Fibroblast of skin of right biceps (primary cell): ENCODE measurements around the gene ZBTB18.

ENCODE experiments used
- DNase-seq: peaks from one replicate; pipeline ENCODE4 v3.0.0-alpha.2; 2013

The ZBTB18 gene

DNA sequence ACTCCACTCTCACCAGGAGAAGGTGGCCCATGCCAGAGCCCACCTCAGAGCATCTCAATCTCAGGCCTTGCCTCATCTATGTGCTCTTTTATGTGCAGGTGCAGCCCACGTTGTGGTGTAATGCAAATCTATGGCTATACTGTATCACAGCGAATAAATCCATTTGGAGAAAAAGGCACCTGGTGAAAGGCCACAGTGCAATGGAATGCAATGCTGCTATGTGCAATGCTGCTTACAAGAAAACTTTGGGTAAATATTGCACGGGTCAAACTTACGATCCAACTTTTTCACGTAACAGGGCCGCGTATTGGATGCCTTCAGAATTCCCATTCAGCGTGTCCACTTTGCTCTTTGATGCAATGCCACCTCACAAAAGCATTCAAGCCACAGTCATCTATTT lies 13.5 kb downstream of the ZBTB18 start:
- DNase-seq, result no peak

DNA sequence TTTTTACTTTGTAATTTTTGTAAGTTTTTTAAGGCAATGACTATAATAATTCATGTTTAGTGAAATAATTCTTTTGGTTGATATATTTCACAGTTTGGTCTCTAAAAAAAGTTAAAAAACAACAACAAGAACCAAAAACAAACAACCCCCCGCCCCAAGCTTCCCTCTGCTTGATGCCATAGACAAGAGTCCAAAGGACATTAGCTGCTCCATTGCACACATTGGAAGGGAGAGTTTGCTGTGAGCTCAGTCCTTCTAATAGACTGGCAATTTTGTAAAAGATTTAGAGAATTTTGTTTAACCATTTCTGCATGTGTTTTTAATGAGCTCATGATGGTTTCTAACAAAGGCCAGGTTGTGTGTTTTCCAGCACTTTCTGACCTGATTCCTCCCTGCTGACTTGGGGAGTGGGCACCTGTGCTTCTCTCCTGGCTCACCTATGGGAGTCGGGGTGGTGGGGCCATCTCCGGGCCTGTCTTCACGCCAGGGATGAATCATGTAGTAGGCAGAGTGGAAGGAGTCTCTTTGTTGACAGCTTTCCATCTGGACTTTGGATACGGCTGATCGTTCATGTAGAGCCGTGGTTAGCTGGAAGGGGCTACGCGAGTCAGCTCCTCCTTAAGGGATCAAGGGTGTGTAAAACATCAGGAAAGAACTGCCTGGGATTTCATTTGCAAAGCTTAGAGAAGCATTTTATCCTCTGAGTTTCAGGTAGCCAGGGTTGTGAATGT lies 14.1 kb downstream of the ZBTB18 start:
- peak; percentile 46 for DNase-seq

DNA sequence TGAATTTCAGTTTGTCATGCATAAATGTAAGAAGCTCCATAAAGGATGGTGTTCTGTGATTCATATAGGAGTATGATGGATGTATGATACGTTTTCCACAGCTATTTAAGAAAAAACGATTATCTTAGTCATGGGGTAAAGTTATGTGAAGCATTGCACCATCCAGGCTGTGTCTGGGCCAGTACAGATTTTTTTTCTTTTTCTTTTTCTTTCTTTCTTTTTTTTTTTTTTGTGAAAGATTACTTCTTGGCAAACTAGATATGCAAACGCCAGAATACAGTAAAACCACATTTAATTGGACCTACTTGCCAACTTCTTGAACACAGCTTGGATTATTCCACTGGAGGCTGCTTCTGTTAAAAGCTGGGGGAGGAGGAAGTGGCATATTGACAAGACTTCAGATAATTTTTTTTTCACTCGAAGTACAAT lies 14.9 kb downstream of the ZBTB18 start:
- DNase-seq, result peak; percentile 91

DNA sequence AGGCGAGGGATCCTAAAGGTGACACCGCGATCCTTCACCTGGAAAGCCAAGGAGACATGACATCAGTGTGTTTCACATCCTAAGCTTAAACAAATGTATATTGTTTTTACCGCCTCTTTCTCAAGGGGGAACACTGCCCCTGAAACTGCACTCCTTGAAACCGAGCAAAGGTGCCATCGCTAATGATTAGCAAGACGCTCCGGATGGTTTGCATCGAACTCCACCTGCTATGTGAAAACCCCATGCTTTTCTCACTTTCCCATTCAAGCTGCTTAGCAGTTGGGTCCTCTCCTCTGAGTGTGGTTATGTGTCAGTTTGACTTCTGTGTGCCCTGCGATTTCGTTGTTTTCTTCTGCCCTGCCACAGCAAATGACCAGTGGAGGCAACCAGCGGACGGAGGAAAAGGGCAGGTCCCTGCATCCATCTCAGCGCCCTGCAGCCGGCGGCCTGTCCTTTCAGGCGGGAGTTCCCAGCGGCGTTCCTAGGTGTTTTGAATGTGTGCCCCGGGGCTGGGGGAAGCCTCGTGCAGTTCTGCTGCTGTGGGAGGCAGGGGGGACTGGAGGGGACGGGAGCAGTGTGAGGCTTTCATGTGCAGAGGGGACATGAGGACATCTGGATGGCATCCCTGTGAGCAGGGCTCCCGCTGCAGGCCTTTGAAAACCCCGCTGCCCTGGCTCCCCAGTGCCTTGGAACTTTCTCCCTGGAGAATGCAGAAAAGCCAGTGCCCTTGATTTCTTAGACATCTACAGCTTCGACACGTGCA lies 16.1 kb downstream of the ZBTB18 start:
- no peak for DNase-seq

DNA sequence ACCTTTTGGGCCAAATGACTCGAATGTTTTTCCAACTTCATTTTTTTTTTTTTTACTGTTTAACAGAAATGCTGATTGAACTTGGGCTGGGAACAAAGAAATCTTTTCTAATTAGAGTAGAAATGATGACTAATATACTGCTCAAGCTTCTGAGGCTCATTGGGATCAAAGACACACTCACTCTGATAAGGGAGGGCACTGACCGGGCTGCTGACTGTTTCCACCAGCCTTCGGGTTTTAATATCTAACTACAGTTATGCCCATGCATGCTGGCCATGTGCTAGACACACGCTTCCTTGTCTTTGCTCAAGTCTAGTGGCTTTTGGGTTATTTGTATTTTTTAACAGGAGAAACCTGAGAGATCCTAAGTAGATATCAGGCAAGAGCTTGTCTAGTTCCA lies 16.8 kb downstream of the ZBTB18 start:
- peak; percentile 37 for DNase-seq

DNA sequence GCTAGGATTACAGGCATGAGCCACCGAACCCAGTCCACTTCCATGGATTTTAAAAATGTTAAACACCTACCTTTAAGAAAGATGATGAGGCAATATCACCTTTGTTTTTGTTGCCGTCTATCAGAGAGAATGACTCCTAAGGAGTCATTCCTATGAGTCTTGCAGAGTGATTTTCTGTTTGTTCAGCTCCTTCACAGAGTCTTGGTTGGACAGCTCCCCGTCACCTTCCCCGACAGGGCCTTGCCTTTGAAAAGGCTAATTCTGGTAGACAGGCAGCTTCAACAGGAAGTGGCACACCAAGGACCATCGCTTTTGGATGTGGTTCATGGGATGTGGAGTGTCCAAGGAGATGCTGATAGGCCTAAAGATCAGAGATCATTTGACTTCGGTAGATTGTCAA lies 17.5 kb downstream of the ZBTB18 start:
- no peak for DNase-seq

DNA sequence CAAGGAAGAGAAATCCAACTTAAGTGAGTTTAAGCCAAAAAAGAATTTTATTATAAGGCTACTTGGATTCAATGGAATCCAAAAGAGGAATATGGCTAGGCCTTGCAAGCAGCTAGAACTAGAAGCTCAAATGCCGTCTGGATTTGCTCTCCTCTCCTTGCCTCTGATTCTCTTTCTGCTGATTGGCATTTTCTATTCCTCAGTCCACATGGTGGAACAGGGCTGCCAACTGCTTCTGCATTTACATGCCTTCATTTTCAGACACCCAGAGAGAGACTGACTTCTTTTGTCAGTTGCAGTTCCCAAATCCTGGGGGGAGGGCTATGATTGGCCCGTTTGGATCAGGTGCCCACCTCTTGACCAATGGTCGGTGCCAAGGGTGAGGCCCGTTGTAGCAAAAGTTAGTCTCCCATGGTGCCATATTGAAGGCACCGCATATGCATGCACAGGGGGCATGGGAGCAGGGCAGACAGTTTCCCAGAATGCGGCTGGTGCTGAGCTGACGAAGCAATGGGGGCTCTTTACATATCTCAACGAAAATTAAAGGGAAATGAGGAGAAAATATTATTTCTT lies 18.3 kb downstream of the ZBTB18 start:
- no peak for DNase-seq

DNA sequence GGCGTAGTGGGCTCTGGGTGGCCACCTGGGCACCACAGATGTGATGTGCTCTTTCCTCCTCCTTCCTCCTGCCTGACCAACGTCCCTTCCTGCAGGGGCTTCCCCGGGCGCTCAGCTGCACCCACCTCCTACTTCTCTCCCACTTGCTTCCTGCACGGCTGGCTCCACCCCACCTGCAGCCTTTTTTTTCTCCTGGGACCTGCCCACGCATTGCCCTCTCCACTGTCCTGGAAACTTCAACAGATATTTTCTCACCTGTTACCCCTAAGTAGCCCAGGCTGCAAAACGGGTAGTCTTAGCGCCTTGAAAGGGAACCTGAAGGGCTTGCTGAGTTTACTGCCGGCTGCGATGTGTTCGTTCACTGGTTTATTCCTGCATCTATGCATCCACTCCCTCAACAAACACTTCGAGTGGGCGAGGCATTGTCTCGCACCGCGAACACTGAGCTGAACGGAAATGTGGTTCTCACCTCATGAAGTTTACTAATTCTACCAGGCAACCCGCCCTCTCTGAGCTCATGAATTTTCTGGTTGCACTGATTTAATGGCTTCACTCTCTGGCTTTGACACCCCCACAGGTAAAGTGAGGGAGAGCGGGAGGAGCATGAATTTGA lies 23.6 kb downstream of the ZBTB18 start:
- no peak for DNase-seq

DNA sequence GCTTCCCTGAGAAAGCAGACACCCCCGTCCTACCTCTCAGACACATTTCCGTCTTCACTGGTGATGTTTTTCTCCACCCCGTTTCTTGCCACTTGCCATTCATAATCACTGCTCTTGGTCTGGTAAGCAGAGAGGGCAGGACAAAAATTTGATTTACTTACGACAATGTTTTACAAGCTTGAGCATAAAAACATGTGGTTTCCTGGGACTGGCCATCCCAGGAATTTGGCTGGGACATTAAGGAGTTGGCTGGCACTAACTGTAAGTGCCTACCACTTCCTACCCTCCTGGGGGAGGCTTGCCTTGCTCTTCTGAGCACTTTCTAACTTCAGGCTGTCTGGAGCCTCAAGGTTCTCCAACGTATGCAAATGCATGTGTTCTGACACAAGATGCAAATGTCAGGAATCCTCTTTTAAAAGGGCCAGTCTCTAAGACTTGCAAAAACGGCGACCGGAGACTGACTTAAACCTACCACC lies 24.2 kb downstream of the ZBTB18 start:
- no peak for DNase-seq

DNA sequence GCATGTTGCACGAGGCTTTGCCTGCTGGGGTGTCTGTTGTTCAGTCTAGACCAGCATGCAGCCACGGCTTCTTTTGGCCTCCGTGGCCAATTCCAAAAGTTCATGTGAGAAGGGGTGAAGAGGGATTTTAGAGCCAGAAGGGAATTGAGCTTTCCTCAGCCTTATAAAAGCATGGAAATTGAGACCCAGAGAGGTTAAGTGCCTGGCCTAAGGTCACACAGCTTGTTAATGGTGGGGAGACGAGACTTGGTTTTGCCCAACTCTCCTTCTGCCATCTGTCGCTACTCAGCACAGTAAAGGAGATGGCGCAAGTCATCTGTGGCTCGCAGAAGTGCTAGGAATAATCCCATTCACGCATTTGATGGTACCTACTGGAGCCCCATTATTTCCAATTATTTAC lies 25.7 kb downstream of the ZBTB18 start:
- DNase-seq, result no peak

DNA sequence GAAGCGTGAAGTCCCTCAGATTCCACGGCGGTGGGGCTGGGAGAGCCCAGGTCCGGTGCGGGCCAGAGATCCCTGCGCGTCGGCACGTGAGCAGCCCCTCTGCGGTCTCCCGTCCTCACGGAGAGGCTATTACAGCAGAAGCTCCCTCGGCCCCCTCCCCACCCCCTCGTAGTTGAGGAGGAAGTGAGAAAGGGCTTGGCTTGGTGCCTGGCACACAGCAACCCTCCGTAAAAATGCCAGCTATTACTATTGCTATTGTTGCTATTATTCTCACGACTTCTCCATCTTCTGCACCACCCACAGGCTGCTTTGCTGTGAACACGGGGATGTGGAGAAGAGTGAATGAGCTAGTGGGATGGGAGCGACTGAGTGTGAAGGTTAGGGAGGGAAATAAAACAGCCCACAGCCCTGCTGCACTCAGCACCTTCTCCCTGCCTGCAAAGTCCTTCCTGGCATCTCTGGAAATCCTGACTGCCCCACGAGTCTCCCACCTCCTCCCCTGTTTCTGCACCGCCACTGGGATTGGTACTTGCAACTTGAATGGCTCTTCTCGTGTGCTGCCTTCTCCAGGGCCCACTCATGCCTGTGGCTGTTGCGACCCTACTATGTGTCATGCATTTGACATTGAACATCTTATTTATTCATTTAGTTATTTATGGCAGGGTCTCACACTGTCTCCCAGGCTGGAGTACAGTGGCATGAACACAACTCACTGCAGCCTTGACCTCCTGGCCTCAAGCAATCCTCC lies 26.6 kb downstream of the ZBTB18 start:
- DNase-seq, result no peak

DNA sequence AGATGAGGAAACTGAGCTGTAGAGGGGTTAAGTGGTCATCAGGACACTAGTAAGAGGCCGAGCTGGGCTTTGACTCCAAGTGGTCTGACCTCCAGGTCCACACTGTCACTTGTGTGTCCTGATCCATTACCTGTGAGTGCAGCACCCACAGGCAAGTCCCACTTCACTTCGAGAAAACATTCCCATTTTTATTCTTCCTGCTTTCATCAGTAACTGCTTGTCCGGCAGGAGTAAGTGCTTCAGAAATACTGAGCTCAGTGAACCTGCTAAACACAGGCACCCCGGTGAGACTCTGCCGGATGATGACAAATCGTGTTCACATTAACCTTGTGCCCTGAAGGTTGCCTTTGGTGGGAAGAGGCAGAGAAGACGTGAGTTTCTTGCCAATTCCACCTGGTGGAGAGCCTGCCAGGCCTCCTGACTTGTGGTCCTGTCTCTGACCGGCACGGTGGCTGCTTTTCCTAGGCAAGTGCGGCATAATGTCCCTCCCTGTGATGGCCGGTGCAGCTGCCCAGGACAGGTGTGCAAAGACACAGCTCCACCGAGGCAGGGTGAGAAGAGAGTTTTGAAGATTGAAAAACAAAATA lies 29.4 kb downstream of the ZBTB18 start:
- no peak for DNase-seq

DNA sequence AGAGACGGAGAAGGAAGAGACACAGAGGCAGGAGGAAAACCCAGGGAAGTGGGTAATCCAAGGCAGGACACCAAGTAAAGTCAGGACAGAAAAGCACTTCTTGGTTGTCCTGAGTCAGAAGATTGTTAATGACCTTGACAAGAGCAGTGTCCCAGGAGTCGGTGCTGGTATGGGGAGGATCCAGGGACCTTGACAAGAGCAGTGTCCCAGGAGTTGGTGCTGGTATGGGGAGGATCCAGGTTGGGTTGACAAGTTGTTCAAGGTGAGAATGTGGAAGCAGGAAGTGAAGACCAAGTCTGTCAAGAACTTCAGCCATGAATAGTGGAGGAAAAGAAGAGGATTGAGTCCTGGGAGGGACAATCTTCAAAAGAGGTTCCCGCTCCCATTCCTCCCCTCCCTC lies 31.9 kb downstream of the ZBTB18 start:
- no peak for DNase-seq

DNA sequence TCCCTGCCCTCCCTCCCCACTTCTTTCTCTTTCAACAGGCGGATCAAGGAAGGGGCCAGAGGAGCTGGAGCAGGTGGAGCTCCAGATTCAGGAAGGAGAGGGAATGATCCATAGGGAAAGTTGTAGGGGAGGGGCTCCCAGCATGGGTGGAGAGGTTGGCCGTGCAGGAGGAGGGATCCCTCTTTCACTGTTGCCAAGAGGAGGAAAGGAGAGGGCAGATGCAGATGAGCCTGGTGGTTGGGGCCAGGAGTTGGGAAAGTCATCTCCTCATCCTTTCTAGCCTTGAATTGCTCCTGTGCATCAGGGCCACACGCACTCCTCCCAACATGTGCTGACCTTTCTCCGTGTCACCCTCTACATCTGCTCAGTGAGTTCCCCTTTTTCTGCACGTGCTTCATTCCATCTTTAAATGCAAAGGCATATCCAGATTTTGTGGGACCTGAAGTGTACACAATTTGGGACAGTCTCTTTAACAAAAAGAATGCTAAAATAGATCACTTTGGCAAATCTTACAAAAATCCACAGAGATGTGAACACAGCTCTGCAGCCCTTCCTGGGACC lies 32.4 kb downstream of the ZBTB18 start:
- no peak for DNase-seq

DNA sequence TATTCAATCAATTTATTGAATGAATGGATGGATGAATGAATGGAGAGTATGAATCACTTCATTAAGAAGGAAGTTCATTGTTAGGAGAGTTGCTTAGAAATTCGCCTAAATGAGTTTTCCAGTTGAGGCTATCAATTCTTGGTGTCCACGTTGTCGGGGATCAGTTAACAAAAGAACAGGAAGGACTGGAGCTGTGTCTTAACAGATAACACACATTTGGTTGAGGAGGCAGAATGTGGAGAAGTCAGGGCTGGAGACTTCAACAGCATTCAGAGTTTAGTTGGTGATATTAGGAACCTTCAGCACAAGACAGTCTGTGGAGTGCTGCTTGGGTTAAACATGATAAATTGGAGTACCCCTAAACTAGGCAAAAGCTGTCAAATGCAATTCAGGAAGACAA lies 33.7 kb downstream of the ZBTB18 start:
- DNase-seq, result no peak

DNA sequence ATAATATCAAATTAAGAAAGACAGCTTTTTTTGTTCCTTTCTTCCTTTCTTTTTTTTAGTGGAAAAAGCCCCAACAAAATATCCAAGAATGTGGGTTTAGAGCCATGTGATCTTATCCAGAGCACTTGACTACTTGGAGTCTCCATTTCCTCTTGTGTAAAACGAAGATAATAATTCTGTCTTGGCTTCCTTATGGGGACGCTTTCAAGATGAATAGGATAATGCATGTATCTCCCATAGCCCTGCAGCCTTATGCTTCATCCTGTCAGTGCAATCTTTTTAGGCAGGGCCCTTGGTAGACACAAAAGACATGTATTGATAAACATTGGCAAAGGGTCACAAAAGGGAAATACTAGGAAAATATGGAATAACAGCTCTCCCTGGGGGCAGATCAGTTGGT lies 34.8 kb downstream of the ZBTB18 start:
- no peak for DNase-seq

DNA sequence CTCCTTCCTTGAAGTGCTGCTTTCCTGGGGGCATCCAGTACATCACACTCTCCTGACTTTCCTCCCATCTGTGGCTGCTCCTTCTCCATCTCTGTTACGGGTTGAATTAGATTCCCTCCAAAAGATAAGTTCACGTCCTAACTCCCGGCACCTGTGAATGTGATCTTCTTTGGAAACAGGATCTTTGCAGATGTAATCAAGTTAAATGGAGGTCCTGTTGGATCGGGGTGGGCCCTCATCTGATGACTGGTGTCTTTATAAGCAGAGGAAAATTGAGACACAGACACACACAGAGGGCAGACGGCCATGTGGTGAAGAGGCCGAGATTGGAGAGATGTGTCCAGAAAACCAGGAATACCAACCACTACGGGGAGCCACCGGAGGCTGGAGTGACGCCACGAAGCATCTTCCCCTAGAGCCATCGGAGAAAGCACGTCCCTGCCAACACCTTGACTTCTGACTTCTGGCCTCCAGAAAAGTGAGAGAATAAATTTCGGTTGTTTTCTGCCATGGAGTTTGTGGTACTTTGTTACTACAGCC lies 36.0 kb downstream of the ZBTB18 start:
- DNase-seq, result no peak

DNA sequence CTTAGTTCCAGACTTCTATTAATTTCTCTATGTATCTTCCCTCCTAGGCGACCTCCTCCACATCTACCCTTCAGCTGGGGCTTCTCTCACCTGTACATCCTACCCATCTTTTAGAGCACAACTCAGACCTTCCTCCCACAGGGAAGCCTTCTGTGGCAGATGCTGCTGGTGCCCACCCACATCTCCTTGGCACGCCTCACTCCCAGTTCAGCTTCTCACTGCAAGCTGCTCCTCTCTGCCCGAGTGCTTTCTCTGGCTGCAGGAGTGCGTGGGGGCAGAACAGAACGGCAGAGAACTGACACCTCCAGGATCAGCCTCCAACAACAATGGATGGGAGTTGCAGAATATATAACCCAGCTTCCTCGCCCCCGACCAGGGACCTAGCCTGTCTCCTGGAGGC lies 36.5 kb downstream of the ZBTB18 start:
- no peak for DNase-seq

DNA sequence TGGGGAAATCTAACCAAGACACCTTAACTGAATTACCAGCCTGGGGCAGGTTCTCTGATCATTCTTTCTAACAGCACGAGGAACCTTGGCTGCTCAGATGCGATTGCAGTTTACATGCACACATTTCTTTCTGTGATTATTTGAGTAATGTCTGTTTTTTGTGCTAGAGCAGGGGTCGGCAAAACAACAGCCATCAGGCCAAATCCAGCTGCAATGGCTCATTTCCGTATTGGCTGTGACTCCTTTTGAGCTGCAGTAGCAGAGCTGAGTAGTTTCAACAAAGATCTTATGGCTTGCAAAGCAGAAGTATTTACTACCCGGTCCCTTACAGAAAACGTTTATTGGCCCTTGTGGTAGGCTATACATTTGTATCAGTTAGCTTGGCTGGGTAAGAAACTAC lies 37.1 kb downstream of the ZBTB18 start:
- DNase-seq, result no peak

DNA sequence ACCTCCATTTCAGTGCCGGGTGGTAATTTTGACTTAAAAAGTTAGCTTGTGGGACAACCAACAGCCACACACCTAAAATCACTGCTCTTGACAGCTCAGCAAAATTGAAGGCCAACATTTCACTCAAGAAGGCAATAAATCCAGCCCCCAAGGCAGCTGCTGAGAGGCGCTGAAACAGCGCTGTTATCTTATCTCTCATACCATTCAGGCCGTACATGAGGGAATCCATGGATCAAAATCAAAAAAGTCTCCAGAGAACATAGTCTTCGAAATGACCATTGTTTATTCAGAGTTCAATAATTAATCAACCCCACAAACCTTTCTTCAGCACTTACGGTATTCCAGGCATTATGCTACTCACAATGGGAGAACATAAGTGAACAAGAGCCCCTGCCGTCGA lies 38.5 kb downstream of the ZBTB18 start:
- DNase-seq, result peak; percentile 73

DNA sequence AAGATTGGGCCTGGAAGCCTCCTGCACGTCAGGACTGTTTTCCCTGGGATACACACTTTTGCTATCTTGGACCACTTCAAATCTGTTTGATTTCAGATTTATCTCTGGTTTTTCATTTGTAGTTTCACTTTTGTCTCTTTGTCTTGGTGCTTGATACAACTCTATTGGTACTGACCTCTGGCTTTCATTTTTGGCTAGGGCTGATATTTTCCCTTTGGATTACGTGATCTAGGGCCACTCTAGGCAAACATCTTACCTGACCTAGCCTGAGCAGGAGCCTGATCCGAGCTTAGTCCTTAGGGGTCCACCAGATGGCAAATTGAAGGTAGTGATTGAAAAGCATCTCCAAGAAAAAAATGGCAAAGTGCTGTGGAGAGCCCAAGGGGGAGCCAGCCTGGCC lies 39.6 kb downstream of the ZBTB18 start:
- DNase-seq, result no peak
